ENCODE data around the gene USP49.
"Not testable (repeated sequence)": the region's sequence is repeated elsewhere in the genome, so short reads cannot be mapped to it uniquely, and the experiment has no call there.

The USP49 gene

DNA sequence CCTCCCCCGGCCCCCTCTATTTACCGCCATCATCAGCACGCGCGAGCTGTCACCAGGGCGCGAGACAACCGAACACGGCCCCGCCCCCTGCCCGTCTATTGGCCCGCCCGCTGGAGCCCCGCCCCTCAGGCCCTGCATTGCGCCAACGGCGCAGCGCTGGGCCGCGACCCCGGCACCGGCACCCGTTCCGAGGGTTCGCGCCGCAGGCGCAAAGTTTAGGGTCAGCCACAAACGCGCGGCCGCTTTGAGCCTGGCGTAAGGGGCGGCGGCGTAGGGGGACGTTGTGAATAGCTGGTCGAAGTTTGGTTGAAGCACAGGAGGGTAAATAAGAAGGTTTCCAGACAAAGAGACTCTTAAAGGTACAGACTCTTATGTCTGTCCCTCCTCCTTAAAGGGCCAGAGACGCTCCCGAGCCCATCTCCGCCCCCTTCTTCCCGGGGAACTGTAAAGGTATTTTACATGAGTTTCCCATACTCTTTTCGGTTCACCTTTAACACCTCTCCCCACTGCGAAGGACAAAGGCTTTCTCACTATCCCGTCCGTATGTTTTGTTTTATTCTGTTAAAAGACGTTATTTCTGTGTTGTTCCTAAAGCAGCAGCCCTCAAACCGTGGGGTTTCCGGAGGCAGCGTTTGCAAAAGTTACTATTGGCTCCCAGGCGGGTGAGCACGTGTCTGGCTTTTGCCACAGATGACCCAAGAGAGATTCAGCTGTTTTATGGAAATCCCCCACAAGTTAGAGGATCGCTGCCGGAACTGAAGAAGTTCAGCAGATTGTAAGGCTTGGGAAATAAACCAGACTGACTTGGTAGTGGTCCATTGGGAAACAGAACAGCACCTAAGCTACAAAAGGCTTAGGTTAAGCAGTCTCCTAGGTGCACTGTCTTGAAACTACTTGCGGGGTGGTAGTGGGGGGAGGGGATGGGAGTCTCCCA lies at the start of gene USP49:
Gene USP49 (minus strand): TSS at position 76 of the 934 bp plus-strand sequence. CDS start 88,392 bp downstream, outside the sequence.
- peak; percentile 82 to 92 for DNase-seq (ENCODE audit: low read depth in 2 of 2)

DNA sequence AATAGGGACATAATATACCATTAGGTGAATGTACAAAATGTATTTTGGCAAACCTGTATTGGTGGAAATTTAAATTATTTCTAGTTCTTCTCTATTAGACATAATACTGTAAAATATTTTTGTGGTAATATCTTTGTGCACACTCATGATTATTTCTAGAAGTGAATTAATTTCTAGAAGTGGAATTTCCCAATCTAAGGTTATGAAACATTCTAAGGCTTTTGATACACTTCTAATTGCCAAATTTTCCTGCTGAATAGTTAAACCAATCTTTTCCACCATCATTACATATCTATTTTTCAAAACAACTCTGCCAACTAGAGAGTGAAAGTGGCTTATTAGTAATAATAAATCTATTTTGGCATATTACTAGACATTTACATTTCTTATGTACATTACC lies 48.3 kb upstream of the USP49 start:
- DNase-seq (ENCODE audit: low read depth in 2 of 2): no peak

DNA sequence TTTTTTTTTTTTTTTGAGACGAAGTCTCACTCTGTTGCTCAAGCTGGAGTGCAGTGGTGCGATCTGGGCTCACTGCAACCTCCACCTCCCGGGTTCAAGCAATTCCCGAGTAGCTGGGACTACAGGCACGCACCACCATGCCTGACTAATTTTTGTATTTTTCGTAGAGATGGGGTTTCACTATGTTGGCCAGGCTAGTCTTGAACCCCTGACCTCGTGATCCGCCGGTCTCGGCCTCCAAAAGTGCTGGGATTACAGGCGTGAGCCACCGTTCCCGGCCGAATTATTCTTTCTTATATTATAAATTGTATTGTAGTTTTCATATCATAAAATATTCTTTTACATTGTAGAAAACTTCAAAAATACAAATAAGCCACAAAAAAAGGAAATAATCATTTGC lies 47.7 kb upstream of the USP49 start:
- not testable (repeated sequence) for DNase-seq (ENCODE audit: low read depth in 2 of 2)

GRCh38 chr6:41942067-41942851 lies 47.1 kb upstream of the USP49 start:
- DNase-seq (ENCODE audit: low read depth in 2 of 2): no peak

GRCh38 chr6:41941280-41942066 lies 46.3 kb upstream of the USP49 start, which contains the start of gene CCND3:
Gene CCND3 (minus strand): TSS chr6:41941808. CDS start chr6:41941649, 159 bp downstream.
- DNase-seq (ENCODE audit: low read depth in 2 of 2): peak; percentile 86 to 92

GRCh38 chr6:41940759-41941279 lies 45.6 kb upstream of the USP49 start:
- no peak for DNase-seq (ENCODE audit: low read depth in 2 of 2)

DNA sequence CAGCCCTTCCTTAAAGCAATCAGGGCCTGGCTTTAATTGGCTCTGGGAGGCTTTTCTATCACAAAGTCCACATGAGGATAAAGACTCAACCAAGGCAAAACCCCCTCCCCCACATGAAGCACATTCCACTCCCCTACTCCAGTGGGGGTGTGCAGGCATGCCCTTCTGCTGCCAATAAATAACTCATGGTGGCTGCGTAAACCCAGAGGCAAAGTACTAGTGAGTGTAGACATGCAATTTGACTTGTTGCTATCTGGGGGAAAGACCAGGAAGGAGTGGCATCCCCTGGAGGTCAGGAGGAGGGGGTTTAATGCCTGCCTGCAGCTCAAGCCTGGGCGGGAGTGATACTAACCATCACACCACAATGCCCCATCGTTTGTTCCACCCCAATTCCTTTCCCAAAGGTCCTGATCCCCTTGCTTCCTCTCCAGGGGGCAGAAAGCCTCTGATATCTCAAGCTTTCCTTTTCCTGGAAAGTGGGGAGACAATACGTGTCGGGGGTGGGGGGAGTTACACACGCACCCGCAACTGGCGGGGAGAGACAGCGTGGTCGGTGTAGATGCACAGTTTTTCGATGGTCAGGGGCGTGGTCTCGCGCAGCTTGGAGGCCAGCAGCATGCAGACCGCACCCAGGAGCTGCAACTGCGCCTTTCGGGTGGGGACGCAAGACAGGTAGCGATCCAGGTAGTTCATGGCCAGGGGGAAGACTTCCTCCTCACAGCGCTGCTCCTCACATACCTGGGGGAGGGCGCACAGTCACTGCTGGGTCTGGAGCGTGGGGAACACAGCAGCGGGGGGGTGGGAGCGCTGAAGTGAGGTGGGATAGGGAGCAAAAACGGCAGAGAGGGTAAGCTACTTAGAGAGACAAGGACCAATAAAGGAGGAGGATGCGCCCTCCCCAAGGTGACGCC lies 44.9 kb upstream of the USP49 start:
- no peak for DNase-seq (ENCODE audit: low read depth in 2 of 2)

GRCh38 chr6:41939176-41939847 lies 44.1 kb upstream of the USP49 start:
- DNase-seq (ENCODE audit: low read depth in 2 of 2): no peak

DNA sequence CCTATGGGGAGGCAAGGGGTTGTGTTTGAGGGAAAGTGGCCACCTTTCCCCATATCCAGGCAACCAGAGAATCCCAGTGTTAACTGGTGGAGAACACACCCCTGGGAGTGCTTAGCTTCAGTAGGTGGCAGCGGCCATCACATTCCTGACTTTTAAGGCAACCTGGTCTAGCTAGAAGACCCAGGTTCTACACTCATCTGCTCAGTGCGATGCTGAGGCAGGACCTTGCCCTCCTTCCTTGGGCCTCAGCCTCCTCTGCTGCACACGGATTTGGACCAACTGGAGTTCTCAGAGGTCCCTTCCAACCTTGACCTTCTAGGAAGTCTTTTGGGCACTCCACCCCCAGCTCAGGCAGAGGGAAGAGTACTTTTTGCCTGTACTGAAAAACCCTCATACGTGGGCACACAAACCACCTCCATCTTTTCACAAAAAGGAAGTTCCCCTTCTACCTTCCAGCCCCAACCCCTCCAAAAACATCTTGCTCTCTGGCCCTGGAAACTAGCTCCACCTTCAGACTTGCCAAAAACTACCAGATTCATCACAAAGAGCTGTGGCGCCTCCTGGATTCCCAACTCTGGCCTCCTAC lies 43.5 kb upstream of the USP49 start:
- DNase-seq (ENCODE audit: low read depth in 2 of 2): no peak

GRCh38 chr6:41937861-41938574 lies 42.8 kb upstream of the USP49 start:
- DNase-seq (ENCODE audit: low read depth in 2 of 2): no peak

DNA sequence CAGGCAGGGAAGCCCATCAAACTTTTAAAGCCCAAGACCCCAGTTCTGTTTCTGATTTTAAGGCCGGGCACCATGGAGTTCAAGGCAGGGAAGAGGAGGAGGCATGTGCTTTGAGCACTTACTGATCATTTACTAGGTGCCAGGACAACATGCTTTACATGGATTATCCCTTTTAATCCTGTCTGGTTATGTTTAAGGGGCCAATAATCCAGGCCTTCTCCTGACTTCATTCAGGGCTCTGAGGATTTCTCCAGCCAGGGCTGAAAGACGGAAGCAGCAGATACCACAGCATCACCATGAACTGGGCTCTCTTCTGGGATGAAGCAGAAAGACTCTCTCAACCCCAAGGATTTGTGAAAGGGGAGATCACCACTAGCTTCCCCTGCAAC lies 42.3 kb upstream of the USP49 start:
- DNase-seq (ENCODE audit: low read depth in 2 of 2): no peak

GRCh38 chr6:41936073-41936837 lies 41.1 kb upstream of the USP49 start:
- peak; percentile 58 to 64 for DNase-seq (ENCODE audit: low read depth in 2 of 2)

DNA sequence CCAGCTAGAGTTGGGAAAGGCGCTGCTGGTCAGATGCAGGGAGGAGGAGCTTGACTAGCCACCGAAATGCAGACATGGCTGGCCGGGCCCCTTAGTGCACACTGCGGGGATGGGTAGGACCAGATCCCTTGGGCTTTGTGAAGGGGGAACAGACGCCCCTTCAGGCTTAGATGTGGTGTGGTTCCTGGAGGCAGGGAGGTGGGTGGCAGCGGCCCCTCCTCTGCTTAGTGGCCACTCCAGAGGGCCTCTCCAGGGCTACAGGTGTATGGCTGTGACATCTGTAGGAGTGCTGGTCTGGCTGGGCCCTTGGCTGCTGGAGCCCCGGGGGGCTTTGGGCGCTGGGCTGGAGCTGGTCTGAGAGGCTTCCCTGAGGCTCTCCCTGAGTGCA lies 40.5 kb upstream of the USP49 start:
- no peak for DNase-seq (ENCODE audit: low read depth in 2 of 2)

DNA sequence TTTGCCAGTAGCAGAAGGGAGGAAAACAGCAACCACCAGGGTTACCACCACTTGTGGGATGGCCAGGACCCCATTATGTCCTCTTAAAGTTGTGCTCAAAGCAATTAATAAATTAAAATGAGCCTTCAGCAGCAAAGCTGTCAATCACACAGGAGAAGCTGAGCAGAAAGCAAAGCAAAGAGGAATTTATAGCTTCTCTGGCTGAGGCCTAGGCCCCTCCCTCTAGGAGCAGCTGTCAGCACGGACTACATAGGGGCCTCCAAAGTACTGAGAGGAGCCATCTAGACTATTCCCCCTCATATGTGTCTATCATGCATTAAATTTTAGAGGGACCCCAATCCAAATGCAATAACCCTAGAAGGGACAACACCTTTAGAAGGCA lies 40.0 kb upstream of the USP49 start:
- no peak for DNase-seq (ENCODE audit: low read depth in 2 of 2)

DNA sequence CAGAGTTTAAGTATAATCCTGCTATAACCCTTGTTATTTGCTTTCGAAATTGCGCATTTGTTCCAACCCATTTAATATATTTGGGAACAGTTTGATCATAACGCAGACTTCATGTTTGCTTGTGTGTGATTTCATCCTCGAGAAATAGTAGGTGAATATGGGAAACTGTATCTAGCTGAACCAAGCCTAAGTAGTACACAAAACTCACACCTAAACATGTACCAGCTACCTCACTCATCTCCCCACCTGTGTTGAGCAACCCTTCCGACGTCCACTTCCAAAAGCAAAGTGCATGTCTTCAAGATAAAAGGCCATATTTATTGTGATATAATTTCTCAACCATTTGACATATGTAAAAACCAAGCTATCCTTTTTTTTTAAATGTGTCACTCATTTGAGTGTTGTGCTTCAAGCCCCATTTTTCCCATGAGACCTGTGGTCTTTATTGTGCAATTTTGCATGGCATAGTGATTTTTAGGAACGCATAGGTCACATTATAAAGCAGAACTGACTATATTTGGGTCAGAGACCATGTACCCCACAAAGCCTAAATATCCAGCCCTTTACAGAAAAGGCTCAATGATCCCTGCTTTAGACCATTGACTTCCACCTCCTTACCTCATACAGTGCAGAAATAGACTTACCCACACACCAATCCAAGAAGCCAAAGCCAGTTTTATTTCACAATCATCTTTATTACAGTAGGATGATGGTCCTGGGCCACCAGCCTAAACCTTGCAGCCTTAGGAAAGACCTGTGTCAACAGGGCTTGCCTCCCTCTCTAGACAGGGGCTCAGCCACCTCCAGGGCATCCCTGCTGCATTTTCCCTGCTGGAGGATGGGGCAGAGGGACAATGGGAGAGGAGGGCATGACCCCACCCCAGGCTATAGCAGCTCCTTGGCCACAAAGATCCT lies 39.4 kb upstream of the USP49 start:
- no peak for DNase-seq (ENCODE audit: low read depth in 2 of 2)

- no peak for DNase-seq (ENCODE audit: low read depth in 2 of 2)
Observed at GRCh38 chr6:41932378-41932777, 37.2 kb upstream of the USP49 start.

- no peak for DNase-seq (ENCODE audit: low read depth in 2 of 2)
Observed at GRCh38 chr6:41931792-41932191, 36.6 kb upstream of the USP49 start.

All from stimulated activated CD4-positive, alpha-beta T cell treated with anti-CD3 and anti-CD28 coated beads, Interleukin-15, amount 100 ng/mL, for 48 hours (primary cell).